Effector CD8-positive, alpha-beta T cell (primary cell): Measurements from ENCODE around the gene PPP1R16B.

Experiments
- DNase-seq: peaks from one replicate; lab custom pipeline; 2025; lab: John Stamatoyannopoulos, UW

Gene PPP1R16B

GRCh38 chr20:38877483-38877882 lies 72.0 kb downstream of the PPP1R16B start:
- DNase-seq: no peak

- no peak for DNase-seq
Observed at GRCh38 chr20:38878866-38879265, 73.4 kb downstream of the PPP1R16B start.

- DNase-seq: no peak
Observed at GRCh38 chr20:38880952-38881735, 75.6 kb downstream of the PPP1R16B start.

- no peak for DNase-seq
Observed at GRCh38 chr20:38881806-38882440, 76.4 kb downstream of the PPP1R16B start.

GRCh38 chr20:38882600-38882999 lies 77.1 kb downstream of the PPP1R16B start:
- no peak for DNase-seq

GRCh38 chr20:38883081-38883980 lies 77.8 kb downstream of the PPP1R16B start:
- no peak for DNase-seq

GRCh38 chr20:38883981-38884733 lies 78.7 kb downstream of the PPP1R16B start:
- no peak for DNase-seq

- DNase-seq: no peak
Observed at GRCh38 chr20:38885357-38885756, 79.9 kb downstream of the PPP1R16B start.

GRCh38 chr20:38888059-38888831 lies 82.7 kb downstream of the PPP1R16B start:
- no peak for DNase-seq

GRCh38 chr20:38889050-38889449 lies 83.6 kb downstream of the PPP1R16B start:
- DNase-seq: no peak

- no peak for DNase-seq
Observed at GRCh38 chr20:38889792-38890496, 84.4 kb downstream of the PPP1R16B start.

- no peak for DNase-seq
Observed at GRCh38 chr20:38890497-38890818, 85.0 kb downstream of the PPP1R16B start.

GRCh38 chr20:38892091-38892981 lies 86.8 kb downstream of the PPP1R16B start:
- DNase-seq: no peak

GRCh38 chr20:38893056-38893564 lies 87.6 kb downstream of the PPP1R16B start:
- DNase-seq: no peak

- DNase-seq: peak; percentile 62
Observed at GRCh38 chr20:38893565-38894090, 88.1 kb downstream of the PPP1R16B start.

GRCh38 chr20:38894091-38894847 lies 88.8 kb downstream of the PPP1R16B start:
- no peak for DNase-seq

- no peak for DNase-seq
Observed at GRCh38 chr20:38895098-38895949, 89.8 kb downstream of the PPP1R16B start.
